ENCODE results near the gene SBNO1.

- TF ChIP-seq CTCF (IDR thresholded peaks at IDR 0.05; ENCODE audit: insufficient read depth, low read length, poor library complexity, severe bottlenecking), result no peak
- no peak for TF ChIP-seq EZH2phosphoT487 (conservative IDR thresholded peaks at IDR 0.05; ENCODE audit: low read length)
Observed at GRCh38 chr12:123306200-123306599, 58.4 kb downstream of the SBNO1 start.
